ENCODE measurements around the gene ELMO2. TPM values are rescaled to one million over a fixed set of nuclear protein-coding genes. Genes with fewer than 3 reads are reported as not detected.

ELMO2 gene
- total and polyA plus RNA-seq, 2 donors (not counting 1 experiment from before 2014, with no cell fraction given): 22.1 to 41.7 TPM

DNA sequence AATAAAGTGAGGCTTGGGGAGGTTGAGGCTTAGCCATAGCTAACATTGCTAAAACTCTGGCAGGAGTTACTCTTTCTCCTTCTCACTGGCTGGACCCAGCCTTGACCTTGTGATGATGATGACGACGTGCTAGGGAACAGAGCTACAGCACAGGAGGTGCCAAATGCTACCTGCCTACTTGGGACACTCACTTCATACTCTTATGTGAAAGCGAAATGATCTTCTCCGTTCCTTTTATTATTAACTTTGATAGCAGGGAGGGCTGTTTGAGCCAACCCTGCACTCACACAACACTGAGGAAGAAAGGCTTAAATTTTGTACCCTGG lies 1.2 kb upstream of the ELMO2 start:
- no peak overlapping the region for H3K4me3 ChIP-seq (ENCODE audit: control extremely low read depth in 1 of 5, extremely low read depth in 1 of 5, insufficient read depth in 1 of 5, low read depth in 2 of 5, low read length in 4 of 5)
- H3K27me3 Mint-ChIP-seq: no peaks in the 10 kb centered on the region
- intact Hi-C loops (cut with micrococcal nuclease): loop anchor here (2.0 kb wide), 1 partner anchor 393 kb away; no protein-coding TSS in a partner anchor
- no peak for ATAC-seq (ENCODE audit: low read depth)
- H3K36me3 ChIP-seq (replicated peaks in 1 of 2; ENCODE audit: control extremely low read depth in 1 of 2, control insufficient read depth in 1 of 2, extremely low read depth in 1 of 2, insufficient read depth in 2 of 2, low read length in 1 of 2): peaks cover 0 to 3% of the 10 kb centered on the region in 2 experiments
- peak overlapping the region; percentile 97 for H3K4me3 Mint-ChIP-seq
- H2AFZ ChIP-seq (ENCODE audit: insufficient read depth, low read depth, low read length, poor library complexity, severe bottlenecking): peak overlapping the region; percentile 94
- peaks cover 0 to under 1% (median 0%) of the 10 kb centered on the region in 4 experiments for H3K27me3 ChIP-seq (replicated peaks in 1 of 4; ENCODE audit: control extremely low read depth in 1 of 4, control insufficient read depth in 3 of 4, insufficient read depth in 4 of 4, low read length in 3 of 4)
- no peaks in the 10 kb centered on the region for H3K9me3 ChIP-seq (ENCODE audit: control extremely low read depth in 1 of 3, control insufficient read depth in 2 of 3, insufficient read depth in 1 of 3, low read length in 2 of 3)
- H3K9me3 Mint-ChIP-seq (ENCODE audit: insufficient read depth): no peaks in the 10 kb centered on the region
- peaks cover 34% of the 10 kb centered on the region for H3K79me2 ChIP-seq (ENCODE audit: control insufficient read depth, insufficient read depth, low read length)
- peaks cover 13 to 29% of the 10 kb centered on the region in 2 donors for H3K4me1 ChIP-seq (ENCODE audit: control insufficient read depth in 2 of 2, insufficient read depth in 2 of 2, low read length in 2 of 2)
- ChIA-PET POLR2A (interaction anchor here (0.7 kb wide), 1 partner anchor 43 kb away, joined by 3 read pairs; no protein-coding TSS in a partner anchor), CTCF (interaction anchor here (0.7 to 3.5 kb wide), 8 partner anchors 32 to 394 kb away, joined by 3 to 18 read pairs (median 8); no protein-coding TSS in a partner anchor)
- H3K27ac ChIP-seq (ENCODE audit: low read length in 2 of 2): peak overlapping the region in 1 of 2 donors; percentile 91
- DNase-seq: no peak
- TF ChIP-seq EZH2 (IDR thresholded peaks at IDR 0.05; ENCODE audit: borderline replicate concordance, insufficient read depth, low read depth, low read length, poor library complexity, severe bottlenecking) (no peak), CTCF (IDR thresholded peaks at IDR 0.05) (no peak)
- 100% methylated on average over 3 of the region's 4 CpGs for WGBS (ENCODE audit: insufficient coverage)
- peak overlapping the region; percentile 12 for H3K27ac Mint-ChIP-seq
- no peak overlapping the region for H3K9ac ChIP-seq (ENCODE audit: low read length)
- peak overlapping the region; percentile 91 for H3K4me2 ChIP-seq (replicated peaks; ENCODE audit: low read depth, low read length, poor library complexity, severe bottlenecking)
- H3K4me1 Mint-ChIP-seq: peaks cover 39% of the 10 kb centered on the region
- H4K20me1 ChIP-seq (ENCODE audit: control insufficient read depth, insufficient read depth, low read length, poor library complexity, severe bottlenecking): peaks cover 20% of the 10 kb centered on the region

DNA sequence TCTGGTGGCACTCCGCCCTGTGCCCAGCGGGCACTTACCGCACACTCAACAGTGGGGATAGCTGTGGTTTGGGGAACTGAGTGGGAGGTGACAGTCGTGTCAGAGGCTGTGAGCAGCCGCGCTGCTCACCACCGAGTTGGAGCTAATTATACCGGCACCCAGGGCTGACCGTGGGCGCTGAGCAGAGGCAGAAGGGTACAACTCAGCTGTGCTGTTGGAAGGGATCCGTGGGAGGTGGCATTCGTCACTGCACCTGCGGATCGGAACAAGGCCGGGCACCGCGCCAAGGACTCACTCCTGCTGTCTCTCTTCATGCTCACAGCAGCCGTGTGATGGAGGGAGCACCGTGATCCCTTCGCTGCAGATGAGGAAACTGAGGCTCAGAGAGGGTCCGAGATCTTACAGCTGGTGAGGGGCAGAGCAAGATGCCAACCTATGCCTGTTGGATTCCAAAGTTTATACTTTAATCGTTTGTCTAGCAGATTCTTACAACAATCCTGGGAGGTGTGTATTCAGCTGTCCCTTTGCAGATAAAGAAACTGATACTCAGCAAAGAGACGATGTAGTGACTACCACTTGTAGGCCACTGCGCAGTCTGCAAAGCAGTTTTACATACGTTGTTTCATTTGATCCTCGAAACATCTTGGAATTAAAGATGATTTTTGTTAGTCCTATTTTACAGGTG lies 713 bp upstream of the ELMO2 start:
- intact Hi-C loops (cut with micrococcal nuclease): loop anchor here (1.0 to 2.0 kb wide), 5 partner anchors 43 to 392 kb away; partner anchors contain the start of gene TP53RK
- DNase-seq (no peak), ATAC-seq (ENCODE audit: low read depth) (peak; percentile 44)
- no peaks in the 10 kb centered on the region for H3K27me3 Mint-ChIP-seq
- peaks cover 39% of the 10 kb centered on the region for H3K79me2 ChIP-seq (ENCODE audit: control insufficient read depth, insufficient read depth, low read length)
- H3K36me3 ChIP-seq (replicated peaks in 1 of 2; ENCODE audit: control extremely low read depth in 1 of 2, control insufficient read depth in 1 of 2, extremely low read depth in 1 of 2, insufficient read depth in 2 of 2, low read length in 1 of 2): peaks cover 0 to 3% of the 10 kb centered on the region in 2 experiments
- H3K27ac Mint-ChIP-seq: peak overlapping the region; percentile 95
- H3K4me2 ChIP-seq (replicated peaks; ENCODE audit: low read depth, low read length, poor library complexity, severe bottlenecking): peak overlapping the region; percentile 91
- H3K9me3 Mint-ChIP-seq (ENCODE audit: insufficient read depth): no peaks in the 10 kb centered on the region
- H3K27me3 ChIP-seq (replicated peaks in 1 of 4; ENCODE audit: control extremely low read depth in 1 of 4, control insufficient read depth in 3 of 4, insufficient read depth in 4 of 4, low read length in 3 of 4): no peaks in the 10 kb centered on the region
- peaks cover 43% of the 10 kb centered on the region for H3K4me1 Mint-ChIP-seq
- H4K20me1 ChIP-seq (ENCODE audit: control insufficient read depth, insufficient read depth, low read length, poor library complexity, severe bottlenecking): peaks cover 25% of the 10 kb centered on the region
- H3K9me3 ChIP-seq (ENCODE audit: control extremely low read depth in 1 of 3, control insufficient read depth in 2 of 3, insufficient read depth in 1 of 3, low read length in 2 of 3): no peaks in the 10 kb centered on the region
- WGBS (ENCODE audit: insufficient coverage): 19% methylated on average over 25 of the region's 26 CpGs
- H3K4me1 ChIP-seq (ENCODE audit: control insufficient read depth in 2 of 2, insufficient read depth in 2 of 2, low read length in 2 of 2): peaks cover 13 to 30% of the 10 kb centered on the region in 2 donors
- H3K4me3 ChIP-seq (ENCODE audit: control extremely low read depth in 1 of 5, extremely low read depth in 1 of 5, insufficient read depth in 1 of 5, low read depth in 2 of 5, low read length in 4 of 5): peak overlapping the region; percentile 71 to 91 (median 87)
- TF ChIP-seq EZH2 (IDR thresholded peaks at IDR 0.05; ENCODE audit: borderline replicate concordance, insufficient read depth, low read depth, low read length, poor library complexity, severe bottlenecking) (no peak), CTCF (IDR thresholded peaks at IDR 0.05) (no peak)
- POLR2A ChIA-PET: interaction anchor here (0.7 to 1.0 kb wide), 2 partner anchors 43 kb away, joined by 3 to 7 read pairs; no protein-coding TSS in a partner anchor
- H3K27ac ChIP-seq (ENCODE audit: low read length in 2 of 2): peak overlapping the region; percentile 60 to 91
- peak overlapping the region; percentile 97 for H3K4me3 Mint-ChIP-seq
- CTCF ChIA-PET: interaction anchor here (0.5 to 3.5 kb wide), 11 partner anchors 43 to 916 kb away, joined by 3 to 18 read pairs (median 4); no protein-coding TSS in a partner anchor
- H3K9ac ChIP-seq (ENCODE audit: low read length): peak overlapping the region; percentile 89
- H2AFZ ChIP-seq (ENCODE audit: insufficient read depth, low read depth, low read length, poor library complexity, severe bottlenecking): peak overlapping the region; percentile 94
